GM12874 (cell line): ENCODE measurements around the gene NPAS3.

Experiments used
- TF ChIP-seq, protein P1 (sequence below): IDR thresholded peaks from 2 replicates; pipeline ENCODE4 v1.5.1; 2011; ENCODE audit warnings: low read depth, mild to moderate bottlenecking, control low read depth, low read length, moderate library complexity; ENCODE audit not compliant: insufficient read depth

Gene NPAS3

GRCh38 chr14:33569821-33570687 is 631.4 kb downstream of the NPAS3 start:
- TF ChIP-seq, protein P1, sequence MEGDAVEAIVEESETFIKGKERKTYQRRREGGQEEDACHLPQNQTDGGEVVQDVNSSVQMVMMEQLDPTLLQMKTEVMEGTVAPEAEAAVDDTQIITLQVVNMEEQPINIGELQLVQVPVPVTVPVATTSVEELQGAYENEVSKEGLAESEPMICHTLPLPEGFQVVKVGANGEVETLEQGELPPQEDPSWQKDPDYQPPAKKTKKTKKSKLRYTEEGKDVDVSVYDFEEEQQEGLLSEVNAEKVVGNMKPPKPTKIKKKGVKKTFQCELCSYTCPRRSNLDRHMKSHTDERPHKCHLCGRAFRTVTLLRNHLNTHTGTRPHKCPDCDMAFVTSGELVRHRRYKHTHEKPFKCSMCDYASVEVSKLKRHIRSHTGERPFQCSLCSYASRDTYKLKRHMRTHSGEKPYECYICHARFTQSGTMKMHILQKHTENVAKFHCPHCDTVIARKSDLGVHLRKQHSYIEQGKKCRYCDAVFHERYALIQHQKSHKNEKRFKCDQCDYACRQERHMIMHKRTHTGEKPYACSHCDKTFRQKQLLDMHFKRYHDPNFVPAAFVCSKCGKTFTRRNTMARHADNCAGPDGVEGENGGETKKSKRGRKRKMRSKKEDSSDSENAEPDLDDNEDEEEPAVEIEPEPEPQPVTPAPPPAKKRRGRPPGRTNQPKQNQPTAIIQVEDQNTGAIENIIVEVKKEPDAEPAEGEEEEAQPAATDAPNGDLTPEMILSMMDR: no peak

- TF ChIP-seq, protein P1: no peak
Observed at GRCh38 chr14:33570694-33571310, 632.1 kb downstream of the NPAS3 start.

- TF ChIP-seq, protein P1: no peak
Observed at GRCh38 chr14:33573301-33573880, 634.7 kb downstream of the NPAS3 start.

GRCh38 chr14:33576014-33576413 is 637.3 kb downstream of the NPAS3 start:
- TF ChIP-seq, protein P1: no peak

DNA sequence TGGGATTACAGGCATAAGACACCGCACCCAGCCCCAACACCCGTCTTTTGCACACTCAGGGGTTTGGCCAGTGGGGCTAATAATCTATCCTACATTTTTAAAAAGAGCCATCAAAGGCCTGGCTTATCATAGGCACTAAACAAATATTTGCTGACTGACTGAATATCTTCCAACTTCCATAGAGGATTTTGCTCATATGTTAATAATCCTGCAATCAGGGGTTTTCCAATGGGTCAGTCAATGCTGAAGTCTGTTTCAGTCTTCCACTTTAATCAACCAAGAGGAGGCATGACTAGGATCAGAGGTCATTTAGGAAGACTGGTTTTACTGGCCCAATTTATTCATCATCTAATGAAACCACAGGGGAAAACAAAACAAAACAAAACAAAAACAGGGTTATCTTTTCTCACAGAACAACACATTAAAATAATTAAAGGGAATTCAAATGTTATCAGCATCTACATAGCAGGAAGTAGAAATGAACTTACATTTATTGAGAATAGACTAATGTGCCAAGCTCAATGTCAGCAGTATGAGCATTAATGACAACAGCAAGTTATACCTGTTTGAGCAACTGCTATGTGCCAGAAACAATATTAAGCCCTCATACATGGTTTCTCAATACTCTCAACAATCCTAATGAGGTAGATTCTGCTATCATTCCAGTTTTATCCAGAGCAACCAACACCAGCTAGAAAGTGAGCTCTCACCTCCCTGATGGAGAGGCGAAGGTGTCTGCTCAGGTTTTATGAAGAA is 640.0 kb downstream of the NPAS3 start:
- TF ChIP-seq, protein P1: no peak

GRCh38 chr14:33580231-33580749 is 641.6 kb downstream of the NPAS3 start:
- TF ChIP-seq, protein P1: no peak

- TF ChIP-seq, protein P1: no peak
Observed at GRCh38 chr14:33580841-33581240, 642.2 kb downstream of the NPAS3 start.
